HEK293 (cell line): Measurements from ENCODE around the gene LDLRAD4.

Experiments
- CTCF ChIA-PET: fragments of 350-600 bp; formaldehyde crosslinking; extraction: SDS; loops from one replicate; lab custom pipeline; 2021; ENCODE audit warnings: antibody characterized with exemption; lab: Yijun Ruan, JAX
- POLR2A ChIA-PET: fragments of 300-600 bp; formaldehyde crosslinking; extraction: SDS; loops from one replicate; lab custom pipeline; 2020; ENCODE audit warnings: antibody characterized with exemption, inconsistent platforms; lab: Yijun Ruan, JAX
- H3K27ac ChIP-seq: fragments of 200-500 bp; sonication (Bioruptor generic); 2 replicates; pipeline ENCODE4 v1.5.1; 2014; ENCODE audit warnings: low read depth, low read length, control low read depth, inconsistent platforms; ENCODE audit errors: extremely low read depth
- H3K36me3 ChIP-seq, 2 experiments: fragments of 200-500 bp in 1 of 2; sonication (Bioruptor generic) in 1 of 2; 1 replicate in 1 of 2; 2 replicates in 1 of 2; pipeline ENCODE4 v1.5.1; 2014 to 2017; ENCODE audit warnings: inconsistent platforms in 2 of 2, low read length in 2 of 2; ENCODE audit not compliant: control insufficient read depth in 2 of 2, insufficient read depth in 1 of 2
- H3K4me1 ChIP-seq: fragments of 200-500 bp; sonication (Bioruptor generic); 2 replicates; pipeline ENCODE4 v1.5.1; 2014; ENCODE audit warnings: mild to moderate bottlenecking, low read length, inconsistent platforms; ENCODE audit not compliant: control insufficient read depth, insufficient read depth
- H3K4me3 ChIP-seq: 2 replicates; pipeline ENCODE4 v1.5.1; 2011; ENCODE audit warnings: low read depth, mild to moderate bottlenecking, control low read depth, low read length, moderate library complexity
- H3K9me3 ChIP-seq: fragments of 200-500 bp; sonication (Bioruptor generic); 2 replicates; pipeline ENCODE4 v1.5.1; 2014; ENCODE audit warnings: low read depth, low read length, inconsistent platforms; ENCODE audit not compliant: control insufficient read depth, insufficient read depth
- HOXA7 ChIP-seq: sonication (generic); formaldehyde crosslinking; IDR thresholded peaks from 2 replicates; pipeline ENCODE4 v1.8.1; 2022; ENCODE audit warnings: missing genetic modification reagents, borderline replicate concordance
- KLF10 ChIP-seq: fragments of 450-650 bp; IDR thresholded peaks from 2 replicates; pipeline ENCODE4 v1.5.1; 2018; ENCODE audit warnings: missing biosample characterization, mild to moderate bottlenecking, missing genetic modification characterization
- REPIN1 ChIP-seq: fragments of 450-650 bp; formaldehyde crosslinking; IDR thresholded peaks from 2 replicates; pipeline ENCODE4 v1.5.1; 2017; ENCODE audit warnings: missing biosample characterization, missing genetic modification characterization, low read depth
- SCRT2 ChIP-seq: fragments of 450-650 bp; formaldehyde crosslinking; IDR thresholded peaks from 2 replicates; pipeline ENCODE4 v1.5.1; 2016; ENCODE audit warnings: missing biosample characterization, missing genetic modification characterization
- ZBTB17 ChIP-seq: fragments of 450-650 bp; formaldehyde crosslinking; IDR thresholded peaks from 2 replicates; pipeline ENCODE4 v1.5.1; 2016; ENCODE audit warnings: missing biosample characterization, missing genetic modification characterization
- ZBTB21 ChIP-seq: fragments of 450-650 bp; formaldehyde crosslinking; IDR thresholded peaks from 2 replicates; pipeline ENCODE4 v1.5.1; 2017; ENCODE audit warnings: missing biosample characterization, missing genetic modification characterization
- ZFP69B ChIP-seq: fragments of 450-650 bp; formaldehyde crosslinking; IDR thresholded peaks from 2 replicates; pipeline ENCODE4 v1.5.1; 2016; ENCODE audit warnings: missing biosample characterization, missing genetic modification characterization
- ZNF112 ChIP-seq: fragments of 450-650 bp; formaldehyde crosslinking; IDR thresholded peaks from 2 replicates; pipeline ENCODE4 v1.5.0; 2017; ENCODE audit warnings: missing biosample characterization, missing genetic modification characterization
- ZNF169 ChIP-seq: fragments of 450-650 bp; formaldehyde crosslinking; IDR thresholded peaks from 2 replicates; pipeline ENCODE4 v1.5.1; 2016; ENCODE audit warnings: missing biosample characterization, missing genetic modification characterization
- ZNF174 ChIP-seq: fragments of 450-650 bp; formaldehyde crosslinking; IDR thresholded peaks from 2 replicates; pipeline ENCODE4 v1.5.0; 2017; ENCODE audit warnings: missing biosample characterization, mild to moderate bottlenecking, missing genetic modification characterization
- ZNF248 ChIP-seq: fragments of 450-650 bp; formaldehyde crosslinking; IDR thresholded peaks from 2 replicates; pipeline ENCODE4 v1.5.1; 2017; ENCODE audit warnings: missing biosample characterization, missing genetic modification characterization
- ZNF514 ChIP-seq: fragments of 450-650 bp; formaldehyde crosslinking; IDR thresholded peaks from 2 replicates; pipeline ENCODE4 v1.5.1; 2016; ENCODE audit warnings: missing biosample characterization, missing genetic modification characterization
- ZNF654 ChIP-seq: fragments of 450-650 bp; formaldehyde crosslinking; IDR thresholded peaks from 2 replicates; pipeline ENCODE4 v1.5.1; 2016; ENCODE audit warnings: low read depth, missing biosample characterization, missing genetic modification characterization
- ZNF707 ChIP-seq: fragments of 450-650 bp; formaldehyde crosslinking; IDR thresholded peaks from 2 replicates; pipeline ENCODE4 v1.5.1; 2016; ENCODE audit warnings: missing biosample characterization, missing genetic modification characterization
- ZNF792 ChIP-seq: fragments of 450-650 bp; formaldehyde crosslinking; IDR thresholded peaks from 2 replicates; pipeline ENCODE4 v1.5.1; 2016; ENCODE audit warnings: missing biosample characterization, missing genetic modification characterization
- ZSCAN23 ChIP-seq: fragments of 450-650 bp; formaldehyde crosslinking; IDR thresholded peaks from 2 replicates; pipeline ENCODE4 v1.5.1; 2016; ENCODE audit warnings: missing biosample characterization, missing genetic modification characterization
- TF ChIP-seq, protein P1 (sequence below): fragments of 450-650 bp; formaldehyde crosslinking; IDR thresholded peaks from 2 replicates; pipeline ENCODE4 v1.5.1; 2016; ENCODE audit warnings: missing biosample characterization, missing genetic modification characterization
- TF ChIP-seq, protein P2 (sequence below): fragments of 450-650 bp; formaldehyde crosslinking; conservative IDR thresholded peaks from 2 replicates; pipeline ENCODE4 v1.5.1; 2016; ENCODE audit warnings: low read depth, missing biosample characterization, missing genetic modification characterization
- TF ChIP-seq, protein P3 (sequence below): fragments of 450-650 bp; formaldehyde crosslinking; IDR thresholded peaks from 2 replicates; pipeline ENCODE4 v1.5.1; 2016; ENCODE audit warnings: missing biosample characterization, missing genetic modification characterization
- TF ChIP-seq, protein P4 (sequence below): fragments of 450-650 bp; formaldehyde crosslinking; IDR thresholded peaks from 2 replicates; pipeline ENCODE4 v1.5.1; 2016; ENCODE audit warnings: missing biosample characterization, missing genetic modification characterization

The LDLRAD4 gene

DNA sequence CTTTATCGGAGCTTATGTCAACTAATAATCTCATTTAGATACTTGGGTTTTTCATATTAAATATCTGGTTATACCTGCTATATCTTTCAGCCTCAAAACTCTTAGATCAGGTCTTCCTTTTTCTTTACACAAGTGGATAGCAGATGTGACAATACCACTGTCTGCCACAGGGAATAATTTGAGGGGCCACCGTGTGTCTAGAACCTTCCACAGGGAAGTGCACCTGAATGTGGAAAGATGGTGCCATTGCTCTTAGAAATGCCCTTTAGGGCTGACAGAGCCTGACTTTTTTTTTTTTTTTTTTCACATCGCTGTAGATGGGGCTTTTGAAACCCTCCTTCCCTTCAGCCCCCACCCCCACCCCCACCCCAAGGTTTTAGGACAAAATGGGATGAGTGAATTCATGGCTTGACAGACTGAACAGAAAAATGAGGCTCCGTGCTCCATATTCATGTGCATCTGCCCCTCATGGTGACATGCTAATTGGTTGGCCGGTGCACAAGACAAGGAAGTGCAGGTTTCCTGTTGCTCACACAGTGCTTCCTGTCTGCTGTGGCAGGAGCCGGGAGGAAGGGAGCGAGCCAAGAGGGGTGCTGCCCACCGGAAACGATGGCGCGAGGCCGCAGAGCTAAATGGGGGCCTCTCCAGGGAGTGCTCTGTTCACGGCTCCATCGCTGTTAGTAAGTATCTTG lies 246.0 kb downstream of the LDLRAD4 start:
- Histone ChIP-seq H3K4me1 (no peaks in the 10 kb centered on the region), H3K36me3 (no peaks in the 10 kb centered on the region)
- POLR2A ChIA-PET, result no interaction called here
- TF ChIP-seq, protein P1, sequence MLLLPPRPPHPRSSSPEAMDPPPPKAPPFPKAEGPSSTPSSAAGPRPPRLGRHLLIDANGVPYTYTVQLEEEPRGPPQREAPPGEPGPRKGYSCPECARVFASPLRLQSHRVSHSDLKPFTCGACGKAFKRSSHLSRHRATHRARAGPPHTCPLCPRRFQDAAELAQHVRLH (tag by site-specific recombination), result no peak
- TF ChIP-seq, all 188 proteins: peak for 0
- Histone ChIP-seq H3K9me3 (no peaks in the 10 kb centered on the region), H3K27ac (no peak overlapping the region), H3K4me3 (no peak overlapping the region)
- CTCF ChIA-PET, result no interaction called here

DNA sequence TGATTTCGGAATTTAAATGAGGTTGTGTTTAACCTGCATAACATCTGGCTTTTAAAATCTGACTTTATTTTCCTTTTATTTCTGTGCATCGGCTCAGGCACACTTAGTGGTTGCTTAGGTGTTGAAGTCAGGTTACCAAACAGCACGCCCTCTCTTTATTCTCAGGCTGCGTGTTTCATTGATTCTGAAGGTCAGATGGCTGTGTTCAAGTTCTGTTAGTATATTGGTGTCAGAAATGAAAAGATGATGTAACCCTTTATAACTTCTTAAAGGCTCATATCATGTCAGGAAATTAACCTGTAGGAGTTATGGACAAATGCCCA lies 246.5 kb downstream of the LDLRAD4 start:
- no peak overlapping the region for H3K4me3 ChIP-seq
- H3K4me1 ChIP-seq, result no peaks in the 10 kb centered on the region
- POLR2A ChIA-PET, result no interaction called here

DNA sequence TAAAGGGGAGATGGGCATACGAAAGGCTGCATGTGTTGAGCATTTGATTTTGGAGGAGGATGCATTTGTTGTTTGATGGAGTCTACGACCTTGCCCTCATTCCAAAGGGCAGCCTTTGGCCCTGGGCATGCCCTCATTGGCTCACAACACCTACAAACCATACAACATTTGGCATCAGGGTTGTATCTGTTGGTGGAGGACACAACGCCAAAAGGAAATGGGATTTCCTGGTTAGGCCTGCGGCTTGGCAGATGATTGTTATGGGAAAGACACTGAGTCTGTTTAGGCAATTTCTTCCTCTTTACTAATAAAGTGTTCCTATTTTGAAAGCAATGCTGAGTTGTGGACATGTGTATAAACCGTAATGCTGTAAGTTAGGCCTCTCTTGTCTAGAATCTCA lies 246.9 kb downstream of the LDLRAD4 start:
- Histone ChIP-seq H3K4me1 (no peaks in the 10 kb centered on the region), H3K9me3 (no peaks in the 10 kb centered on the region), H3K36me3 (no peaks in the 10 kb centered on the region), H3K27ac (no peak overlapping the region), H3K4me3 (no peak overlapping the region)
- POLR2A ChIA-PET, result no interaction called here
- TF ChIP-seq ZSCAN23 (tag by site-specific recombination) (no peak), ZBTB17 (no peak), ZNF707 (tag by site-specific recombination) (no peak), ZFP69B (no peak), SCRT2 (no peak), HOXA7 (CRISPR knock-in tag) (no peak)
- TF ChIP-seq, protein P2, sequence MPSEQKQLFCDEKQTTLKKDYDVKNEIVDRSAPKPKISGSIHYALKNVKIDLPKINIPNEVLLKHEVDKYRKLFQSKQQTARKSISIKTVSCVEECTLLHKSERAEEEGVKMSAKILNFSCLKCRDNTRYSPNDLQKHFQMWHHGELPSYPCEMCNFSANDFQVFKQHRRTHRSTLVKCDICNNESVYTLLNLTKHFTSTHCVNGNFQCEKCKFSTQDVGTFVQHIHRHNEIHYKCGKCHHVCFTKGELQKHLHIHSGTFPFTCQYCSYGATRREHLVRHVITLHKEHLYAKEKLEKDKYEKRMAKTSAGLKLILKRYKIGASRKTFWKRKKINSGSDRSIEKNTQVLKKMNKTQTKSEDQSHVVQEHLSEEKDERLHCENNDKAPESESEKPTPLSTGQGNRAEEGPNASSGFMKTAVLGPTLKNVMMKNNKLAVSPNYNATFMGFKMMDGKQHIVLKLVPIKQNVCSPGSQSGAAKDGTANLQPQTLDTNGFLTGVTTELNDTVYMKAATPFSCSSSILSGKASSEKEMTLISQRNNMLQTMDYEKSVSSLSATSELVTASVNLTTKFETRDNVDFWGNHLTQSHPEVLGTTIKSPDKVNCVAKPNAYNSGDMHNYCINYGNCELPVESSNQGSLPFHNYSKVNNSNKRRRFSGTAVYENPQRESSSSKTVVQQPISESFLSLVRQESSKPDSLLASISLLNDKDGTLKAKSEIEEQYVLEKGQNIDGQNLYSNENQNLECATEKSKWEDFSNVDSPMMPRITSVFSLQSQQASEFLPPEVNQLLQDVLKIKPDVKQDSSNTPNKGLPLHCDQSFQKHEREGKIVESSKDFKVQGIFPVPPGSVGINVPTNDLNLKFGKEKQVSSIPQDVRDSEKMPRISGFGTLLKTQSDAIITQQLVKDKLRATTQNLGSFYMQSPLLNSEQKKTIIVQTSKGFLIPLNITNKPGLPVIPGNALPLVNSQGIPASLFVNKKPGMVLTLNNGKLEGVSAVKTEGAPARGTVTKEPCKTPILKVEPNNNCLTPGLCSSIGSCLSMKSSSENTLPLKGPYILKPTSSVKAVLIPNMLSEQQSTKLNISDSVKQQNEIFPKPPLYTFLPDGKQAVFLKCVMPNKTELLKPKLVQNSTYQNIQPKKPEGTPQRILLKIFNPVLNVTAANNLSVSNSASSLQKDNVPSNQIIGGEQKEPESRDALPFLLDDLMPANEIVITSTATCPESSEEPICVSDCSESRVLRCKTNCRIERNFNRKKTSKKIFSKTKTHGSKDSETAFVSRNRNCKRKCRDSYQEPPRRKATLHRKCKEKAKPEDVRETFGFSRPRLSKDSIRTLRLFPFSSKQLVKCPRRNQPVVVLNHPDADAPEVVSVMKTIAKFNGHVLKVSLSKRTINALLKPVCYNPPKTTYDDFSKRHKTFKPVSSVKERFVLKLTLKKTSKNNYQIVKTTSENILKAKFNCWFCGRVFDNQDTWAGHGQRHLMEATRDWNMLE (tag by site-specific recombination), result no peak
- TF ChIP-seq, protein P3, sequence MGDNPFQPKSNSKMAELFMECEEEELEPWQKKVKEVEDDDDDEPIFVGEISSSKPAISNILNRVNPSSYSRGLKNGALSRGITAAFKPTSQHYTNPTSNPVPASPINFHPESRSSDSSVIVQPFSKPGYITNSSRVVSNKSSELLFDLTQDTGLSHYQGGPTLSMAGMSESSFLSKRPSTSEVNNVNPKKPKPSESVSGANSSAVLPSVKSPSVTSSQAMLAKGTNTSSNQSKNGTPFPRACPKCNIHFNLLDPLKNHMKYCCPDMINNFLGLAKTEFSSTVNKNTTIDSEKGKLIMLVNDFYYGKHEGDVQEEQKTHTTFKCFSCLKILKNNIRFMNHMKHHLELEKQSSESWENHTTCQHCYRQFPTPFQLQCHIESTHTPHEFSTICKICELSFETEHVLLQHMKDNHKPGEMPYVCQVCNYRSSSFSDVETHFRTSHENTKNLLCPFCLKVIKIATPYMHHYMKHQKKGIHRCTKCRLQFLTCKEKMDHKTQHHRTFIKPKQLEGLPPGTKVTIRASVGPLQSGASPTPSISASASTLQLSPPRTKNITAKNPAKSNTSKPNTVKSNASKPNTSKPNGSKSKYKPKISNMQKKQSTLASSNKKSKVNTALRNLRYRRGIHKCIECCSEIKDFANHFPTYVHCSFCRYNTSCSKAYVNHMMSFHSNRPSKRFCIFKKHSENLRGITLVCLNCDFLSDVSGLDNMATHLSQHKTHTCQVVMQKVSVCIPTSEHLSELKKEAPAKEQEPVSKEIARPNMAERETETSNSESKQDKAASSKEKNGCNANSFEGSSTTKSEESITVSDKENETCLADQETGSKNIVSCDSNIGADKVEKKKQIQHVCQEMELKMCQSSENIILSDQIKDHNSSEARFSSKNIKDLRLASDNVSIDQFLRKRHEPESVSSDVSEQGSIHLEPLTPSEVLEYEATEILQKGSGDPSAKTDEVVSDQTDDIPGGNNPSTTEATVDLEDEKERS, result no peak
- CTCF ChIA-PET, result no interaction called here

More for the DNA sequence above, 246.5 kb downstream of the LDLRAD4 start:
- CTCF ChIA-PET, result no interaction called here
- no peaks in the 10 kb centered on the region for H3K36me3 ChIP-seq
- H3K9me3 ChIP-seq, result no peaks in the 10 kb centered on the region
- H3K27ac ChIP-seq, result no peak overlapping the region
- TF ChIP-seq ZBTB21 (no peak), ZNF169 (tag by site-specific recombination) (no peak), ZNF248 (tag by site-specific recombination) (no peak), ZNF112 (tag by site-specific recombination) (no peak), KLF10 (tag by site-specific recombination) (no peak), ZNF654 (tag by site-specific recombination) (no peak), ZNF174 (no peak), ZNF514 (tag by site-specific recombination) (no peak), ZBTB17 (no peak), ZNF792 (no peak), REPIN1 (tag by site-specific recombination) (no peak)
- TF ChIP-seq, protein P4, sequence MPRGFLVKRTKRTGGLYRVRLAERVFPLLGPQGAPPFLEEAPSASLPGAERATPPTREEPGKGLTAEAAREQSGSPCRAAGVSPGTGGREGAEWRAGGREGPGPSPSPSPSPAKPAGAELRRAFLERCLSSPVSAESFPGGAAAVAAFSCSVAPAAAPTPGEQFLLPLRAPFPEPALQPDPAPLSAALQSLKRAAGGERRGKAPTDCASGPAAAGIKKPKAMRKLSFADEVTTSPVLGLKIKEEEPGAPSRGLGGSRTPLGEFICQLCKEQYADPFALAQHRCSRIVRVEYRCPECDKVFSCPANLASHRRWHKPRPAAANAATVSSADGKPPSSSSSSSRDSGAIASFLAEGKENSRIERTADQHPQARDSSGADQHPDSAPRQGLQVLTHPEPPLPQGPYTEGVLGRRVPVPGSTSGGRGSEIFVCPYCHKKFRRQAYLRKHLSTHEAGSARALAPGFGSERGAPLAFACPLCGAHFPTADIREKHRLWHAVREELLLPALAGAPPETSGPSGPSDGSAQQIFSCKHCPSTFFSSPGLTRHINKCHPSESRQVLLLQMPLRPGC, result no peak
